Measurements from ENCODE around the gene TMPRSS9. TPM values are rescaled to one million over a fixed set of nuclear protein-coding genes. Genes with fewer than 3 reads are reported as not detected.

Gene TMPRSS9
- polyA plus RNA-seq, 1 donor (not counting 4 experiments of a cell fraction or from before 2014, with no cell fraction given) = not detected

DNA sequence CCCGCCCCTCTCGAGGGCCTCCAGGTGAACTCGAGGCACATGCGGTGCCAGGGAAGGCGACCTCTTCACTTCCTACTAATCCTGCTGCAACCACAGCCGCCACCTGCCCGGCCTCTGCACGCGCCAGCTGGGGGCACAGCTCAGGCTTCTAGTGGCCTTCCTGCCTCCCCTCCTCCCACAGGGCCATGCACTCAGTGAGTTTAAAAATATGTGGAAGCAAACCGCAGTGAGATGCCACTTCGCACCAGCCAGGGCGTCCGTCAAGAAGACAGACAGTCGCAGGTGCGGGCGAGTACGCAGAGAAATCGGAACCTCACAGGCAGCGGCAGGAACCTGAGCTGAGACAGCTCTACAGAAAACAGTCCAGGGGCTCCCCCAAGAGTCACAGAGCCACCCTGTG is 86.3 kb downstream of the TMPRSS9 start:
- no peak for DNase-seq (ENCODE audit: low read depth, low spot score)
- no peak overlapping the region for H3K9ac ChIP-seq (ENCODE audit: control insufficient read depth, extremely low read depth, insufficient read depth, low read length)
- no peak overlapping the region for H3K4me3 ChIP-seq (ENCODE audit: control insufficient read depth in 2 of 3, extremely low read depth in 1 of 3, insufficient read depth in 2 of 3, low read depth in 1 of 3, low read length in 3 of 3)
- dilution Hi-C loops (cut with MboI; ENCODE audit: extremely low pct_ligation_motif_present, low sequenced_read_pairs) = no loop called here
- H3K9me1 ChIP-seq (ENCODE audit: control insufficient read depth, extremely low read depth, insufficient read depth, low read length) = no peaks in the 10 kb centered on the region
- H3K4me1 ChIP-seq (ENCODE audit: control insufficient read depth, extremely low read depth, insufficient read depth, low read length) = no peaks in the 10 kb centered on the region
- peaks cover 7% of the 10 kb centered on the region for H4K20me1 ChIP-seq (ENCODE audit: control insufficient read depth, extremely low read depth, insufficient read depth, low read length)
- no peak for FAIRE-seq
- H3K9me3 ChIP-seq (ENCODE audit: control insufficient read depth, low read depth, low read length) = no peaks in the 10 kb centered on the region
- H3K27me3 ChIP-seq (ENCODE audit: control insufficient read depth, extremely low read depth, insufficient read depth, low read length) = no peaks in the 10 kb centered on the region
- H3K36me3 ChIP-seq (ENCODE audit: control insufficient read depth in 2 of 2, extremely low read depth in 1 of 2, insufficient read depth in 2 of 2, low read length in 2 of 2) = peaks cover 10 to 24% of the 10 kb centered on the region in 2 experiments
- no peak for TF ChIP-seq EZH2 (IDR thresholded peaks at IDR 0.05; ENCODE audit: low read length)
- TF ChIP-seq, protein P1, sequence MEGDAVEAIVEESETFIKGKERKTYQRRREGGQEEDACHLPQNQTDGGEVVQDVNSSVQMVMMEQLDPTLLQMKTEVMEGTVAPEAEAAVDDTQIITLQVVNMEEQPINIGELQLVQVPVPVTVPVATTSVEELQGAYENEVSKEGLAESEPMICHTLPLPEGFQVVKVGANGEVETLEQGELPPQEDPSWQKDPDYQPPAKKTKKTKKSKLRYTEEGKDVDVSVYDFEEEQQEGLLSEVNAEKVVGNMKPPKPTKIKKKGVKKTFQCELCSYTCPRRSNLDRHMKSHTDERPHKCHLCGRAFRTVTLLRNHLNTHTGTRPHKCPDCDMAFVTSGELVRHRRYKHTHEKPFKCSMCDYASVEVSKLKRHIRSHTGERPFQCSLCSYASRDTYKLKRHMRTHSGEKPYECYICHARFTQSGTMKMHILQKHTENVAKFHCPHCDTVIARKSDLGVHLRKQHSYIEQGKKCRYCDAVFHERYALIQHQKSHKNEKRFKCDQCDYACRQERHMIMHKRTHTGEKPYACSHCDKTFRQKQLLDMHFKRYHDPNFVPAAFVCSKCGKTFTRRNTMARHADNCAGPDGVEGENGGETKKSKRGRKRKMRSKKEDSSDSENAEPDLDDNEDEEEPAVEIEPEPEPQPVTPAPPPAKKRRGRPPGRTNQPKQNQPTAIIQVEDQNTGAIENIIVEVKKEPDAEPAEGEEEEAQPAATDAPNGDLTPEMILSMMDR (optimal IDR thresholded peaks at IDR 0.05 in 1 of 3, IDR thresholded peaks at IDR 0.05 in 1 of 3, conservative IDR thresholded peaks at IDR 0.05 in 1 of 3; ENCODE audit: extremely low read depth in 1 of 3, insufficient read depth in 2 of 3, low read length in 3 of 3) = no peak
- H2AFZ ChIP-seq (ENCODE audit: control insufficient read depth, low read length) = no peak overlapping the region
- H3K79me2 ChIP-seq (ENCODE audit: control insufficient read depth, insufficient read depth, low read length) = peaks cover 82% of the 10 kb centered on the region
- no peak overlapping the region for H3K4me2 ChIP-seq (ENCODE audit: control insufficient read depth, extremely low read depth, insufficient read depth, low read depth, low read length)
- no peak overlapping the region for H3K27ac ChIP-seq (ENCODE audit: control insufficient read depth, insufficient read depth, low read length)

GRCh38 chr19:2449019-2449418 is 89.0 kb downstream of the TMPRSS9 start:
- peaks cover 2% of the 10 kb centered on the region for H4K20me1 ChIP-seq (ENCODE audit: control insufficient read depth, extremely low read depth, insufficient read depth, low read length)
- H2AFZ ChIP-seq (ENCODE audit: control insufficient read depth, low read length) = no peak overlapping the region
- no peak overlapping the region for H3K27ac ChIP-seq (ENCODE audit: control insufficient read depth, insufficient read depth, low read length)

More at GRCh38 chr19:2449019-2449418, 89.0 kb downstream of the TMPRSS9 start:
- Histone ChIP-seq H3K4me3 (ENCODE audit: control insufficient read depth in 2 of 3, extremely low read depth in 1 of 3, insufficient read depth in 2 of 3, low read depth in 1 of 3, low read length in 3 of 3) (no peak overlapping the region), H3K27me3 (ENCODE audit: control insufficient read depth, extremely low read depth, insufficient read depth, low read length) (no peaks in the 10 kb centered on the region), H3K4me2 (ENCODE audit: control insufficient read depth, extremely low read depth, insufficient read depth, low read depth, low read length) (no peak overlapping the region), H3K79me2 (ENCODE audit: control insufficient read depth, insufficient read depth, low read length) (peaks cover 84% of the 10 kb centered on the region), H3K9ac (ENCODE audit: control insufficient read depth, extremely low read depth, insufficient read depth, low read length) (no peak overlapping the region), H3K9me3 (ENCODE audit: control insufficient read depth, low read depth, low read length) (no peaks in the 10 kb centered on the region), H3K36me3 (ENCODE audit: control insufficient read depth in 2 of 2, extremely low read depth in 1 of 2, insufficient read depth in 2 of 2, low read length in 2 of 2) (peaks cover 5 to 7% of the 10 kb centered on the region in 2 experiments), H3K4me1 (ENCODE audit: control insufficient read depth, extremely low read depth, insufficient read depth, low read length) (no peaks in the 10 kb centered on the region), H3K9me1 (ENCODE audit: control insufficient read depth, extremely low read depth, insufficient read depth, low read length) (no peaks in the 10 kb centered on the region)
- dilution Hi-C loops (cut with MboI; ENCODE audit: extremely low pct_ligation_motif_present, low sequenced_read_pairs) = no loop called here
- no peak for TF ChIP-seq EZH2 (IDR thresholded peaks at IDR 0.05; ENCODE audit: low read length)
- TF ChIP-seq, protein P1 (optimal IDR thresholded peaks at IDR 0.05 in 1 of 3, IDR thresholded peaks at IDR 0.05 in 1 of 3, conservative IDR thresholded peaks at IDR 0.05 in 1 of 3; ENCODE audit: extremely low read depth in 1 of 3, insufficient read depth in 2 of 3, low read length in 3 of 3) = no peak
- DNase-seq (ENCODE audit: low read depth, low spot score) (no peak), FAIRE-seq (no peak)
